ENCODE measurements around the gene CELSR2.
A peak's percentile ranks its signal among the peaks of the same experiment; 100 is the strongest.
"Not testable (repeated sequence)": the region's sequence is repeated elsewhere in the genome, so short reads cannot be mapped to it uniquely, and the experiment has no call there.

The CELSR2 gene

GRCh38 chr1:109248797-109249629 lies at the start of gene CELSR2:
CELSR2 (plus strand) TSS chr1:109249539; CDS start chr1:109250080, 541 bp downstream.
- DNase-seq = no peak

- DNase-seq = no peak
Observed at GRCh38 chr1:109199710-109200109, 49.6 kb upstream of the CELSR2 start.

GRCh38 chr1:109201123-109201703 lies 48.1 kb upstream of the CELSR2 start:
- DNase-seq = peak; percentile 70

GRCh38 chr1:109204484-109204883 lies 44.9 kb upstream of the CELSR2 start:
- DNase-seq = no peak

- no peak for DNase-seq
Observed at GRCh38 chr1:109206339-109206738, 43.0 kb upstream of the CELSR2 start.

GRCh38 chr1:109207467-109208103 lies 41.8 kb upstream of the CELSR2 start:
- DNase-seq = no peak

- DNase-seq = no peak
Observed at GRCh38 chr1:109208394-109208793, 40.9 kb upstream of the CELSR2 start.

- DNase-seq = no peak
Observed at GRCh38 chr1:109208836-109209463, 40.4 kb upstream of the CELSR2 start.

- no peak for DNase-seq
Observed at GRCh38 chr1:109210058-109210457, 39.3 kb upstream of the CELSR2 start.

- DNase-seq = no peak
Observed at GRCh38 chr1:109213345-109213823, 36.0 kb upstream of the CELSR2 start.

- peak; percentile 69 for DNase-seq
Observed at GRCh38 chr1:109213824-109214693, 35.3 kb upstream of the CELSR2 start, which contains the start of gene SARS1. SARS1 (plus strand) TSS chr1:109213918; CDS start chr1:109213993, 75 bp downstream.

GRCh38 chr1:109214695-109215623 lies 34.4 kb upstream of the CELSR2 start:
- DNase-seq = peak; percentile 85

- no peak for DNase-seq
Observed at GRCh38 chr1:109216662-109217061, 32.7 kb upstream of the CELSR2 start.

GRCh38 chr1:109218516-109218915 lies 30.8 kb upstream of the CELSR2 start:
- DNase-seq = no peak

GRCh38 chr1:109221201-109221600 lies 28.1 kb upstream of the CELSR2 start:
- not testable (repeated sequence) for DNase-seq

GRCh38 chr1:109225308-109225707 lies 24.0 kb upstream of the CELSR2 start:
- no peak for DNase-seq

GRCh38 chr1:109225711-109226445 lies 23.5 kb upstream of the CELSR2 start:
- no peak for DNase-seq

GRCh38 chr1:109228167-109228566 lies 21.2 kb upstream of the CELSR2 start:
- DNase-seq = peak; percentile 42

GRCh38 chr1:109229531-109230127 lies 19.7 kb upstream of the CELSR2 start:
- no peak for DNase-seq

GRCh38 chr1:109231066-109231465 lies 18.3 kb upstream of the CELSR2 start:
- no peak for DNase-seq
